Measurements from ENCODE around the gene FCRL2.

GRCh38 chr1:157732755-157733154 lies 44.2 kb downstream of the FCRL2 start:
- TF ChIP-seq POLR2A (IDR thresholded peaks at IDR 0.05) (no peak), CTCF (IDR thresholded peaks at IDR 0.05) (no peak)
